ENCODE results near the gene LONRF2.

DNA sequence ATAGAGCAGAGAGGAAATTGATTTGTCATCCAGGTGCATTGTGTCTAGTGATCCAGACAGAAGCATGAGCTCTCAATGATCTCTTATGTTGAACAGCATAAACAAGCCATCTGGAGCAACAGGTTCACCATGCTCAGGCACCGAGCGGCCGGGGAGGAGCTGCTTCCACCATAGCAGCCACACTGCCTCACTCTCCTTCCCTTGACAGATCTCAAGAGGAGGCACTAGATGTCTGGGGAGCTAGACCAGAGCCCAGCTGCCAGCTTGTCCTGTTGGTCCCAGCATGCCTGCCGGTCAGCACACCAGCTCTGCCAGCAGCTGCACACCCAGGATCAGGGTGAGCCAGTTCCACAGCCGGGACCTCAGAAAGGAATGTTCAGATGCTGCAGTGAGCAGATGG, 17.5 kb upstream of the LONRF2 start:
- no peak for TF ChIP-seq POLR2AphosphoS5 (IDR thresholded peaks at IDR 0.05; ENCODE audit: low read depth)
- TF ChIP-seq, protein P1, sequence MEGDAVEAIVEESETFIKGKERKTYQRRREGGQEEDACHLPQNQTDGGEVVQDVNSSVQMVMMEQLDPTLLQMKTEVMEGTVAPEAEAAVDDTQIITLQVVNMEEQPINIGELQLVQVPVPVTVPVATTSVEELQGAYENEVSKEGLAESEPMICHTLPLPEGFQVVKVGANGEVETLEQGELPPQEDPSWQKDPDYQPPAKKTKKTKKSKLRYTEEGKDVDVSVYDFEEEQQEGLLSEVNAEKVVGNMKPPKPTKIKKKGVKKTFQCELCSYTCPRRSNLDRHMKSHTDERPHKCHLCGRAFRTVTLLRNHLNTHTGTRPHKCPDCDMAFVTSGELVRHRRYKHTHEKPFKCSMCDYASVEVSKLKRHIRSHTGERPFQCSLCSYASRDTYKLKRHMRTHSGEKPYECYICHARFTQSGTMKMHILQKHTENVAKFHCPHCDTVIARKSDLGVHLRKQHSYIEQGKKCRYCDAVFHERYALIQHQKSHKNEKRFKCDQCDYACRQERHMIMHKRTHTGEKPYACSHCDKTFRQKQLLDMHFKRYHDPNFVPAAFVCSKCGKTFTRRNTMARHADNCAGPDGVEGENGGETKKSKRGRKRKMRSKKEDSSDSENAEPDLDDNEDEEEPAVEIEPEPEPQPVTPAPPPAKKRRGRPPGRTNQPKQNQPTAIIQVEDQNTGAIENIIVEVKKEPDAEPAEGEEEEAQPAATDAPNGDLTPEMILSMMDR (IDR thresholded peaks at IDR 0.05; ENCODE audit: insufficient read depth, low read length): no peak
- TF ChIP-seq, protein P2, sequence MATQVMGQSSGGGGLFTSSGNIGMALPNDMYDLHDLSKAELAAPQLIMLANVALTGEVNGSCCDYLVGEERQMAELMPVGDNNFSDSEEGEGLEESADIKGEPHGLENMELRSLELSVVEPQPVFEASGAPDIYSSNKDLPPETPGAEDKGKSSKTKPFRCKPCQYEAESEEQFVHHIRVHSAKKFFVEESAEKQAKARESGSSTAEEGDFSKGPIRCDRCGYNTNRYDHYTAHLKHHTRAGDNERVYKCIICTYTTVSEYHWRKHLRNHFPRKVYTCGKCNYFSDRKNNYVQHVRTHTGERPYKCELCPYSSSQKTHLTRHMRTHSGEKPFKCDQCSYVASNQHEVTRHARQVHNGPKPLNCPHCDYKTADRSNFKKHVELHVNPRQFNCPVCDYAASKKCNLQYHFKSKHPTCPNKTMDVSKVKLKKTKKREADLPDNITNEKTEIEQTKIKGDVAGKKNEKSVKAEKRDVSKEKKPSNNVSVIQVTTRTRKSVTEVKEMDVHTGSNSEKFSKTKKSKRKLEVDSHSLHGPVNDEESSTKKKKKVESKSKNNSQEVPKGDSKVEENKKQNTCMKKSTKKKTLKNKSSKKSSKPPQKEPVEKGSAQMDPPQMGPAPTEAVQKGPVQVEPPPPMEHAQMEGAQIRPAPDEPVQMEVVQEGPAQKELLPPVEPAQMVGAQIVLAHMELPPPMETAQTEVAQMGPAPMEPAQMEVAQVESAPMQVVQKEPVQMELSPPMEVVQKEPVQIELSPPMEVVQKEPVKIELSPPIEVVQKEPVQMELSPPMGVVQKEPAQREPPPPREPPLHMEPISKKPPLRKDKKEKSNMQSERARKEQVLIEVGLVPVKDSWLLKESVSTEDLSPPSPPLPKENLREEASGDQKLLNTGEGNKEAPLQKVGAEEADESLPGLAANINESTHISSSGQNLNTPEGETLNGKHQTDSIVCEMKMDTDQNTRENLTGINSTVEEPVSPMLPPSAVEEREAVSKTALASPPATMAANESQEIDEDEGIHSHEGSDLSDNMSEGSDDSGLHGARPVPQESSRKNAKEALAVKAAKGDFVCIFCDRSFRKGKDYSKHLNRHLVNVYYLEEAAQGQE (IDR thresholded peaks at IDR 0.05; ENCODE audit: insufficient replicate concordance, low read depth): no peak
- TF ChIP-seq GABPA (IDR thresholded peaks at IDR 0.05; ENCODE audit: low read depth): no peak
- TF ChIP-seq SPI1 (IDR thresholded peaks at IDR 0.05; ENCODE audit: borderline replicate concordance, low read depth): no peak

Measured in HL-60 (cell line).